Activated CD4-positive, alpha-beta T cell treated with anti-CD3 and anti-CD28 coated beads, Interleukin-2, Interleukin-6, amounts not matched to agents 100 ng/mL and 50 ng/mL, durations not matched to agents 16 hours and 8 hours (primary cell): ENCODE data around the gene EEFSEC.

Experiments
- DNase-seq: peaks from one replicate; pipeline ENCODE4 v3.0.0-alpha.2; 2020

Gene EEFSEC

GRCh38 chr3:128356822-128357221 lies 203.5 kb downstream of the EEFSEC start:
- DNase-seq: no peak

GRCh38 chr3:128357538-128357937 lies 204.3 kb downstream of the EEFSEC start:
- DNase-seq: no peak

GRCh38 chr3:128358156-128358895 lies 205.0 kb downstream of the EEFSEC start:
- no peak for DNase-seq

GRCh38 chr3:128359060-128359664 lies 205.9 kb downstream of the EEFSEC start:
- DNase-seq: no peak

- DNase-seq: no peak
These were observed 206.8 kb downstream of the EEFSEC start for GRCh38 chr3:128359846-128360642.

- no peak for DNase-seq
These were observed 207.5 kb downstream of the EEFSEC start for GRCh38 chr3:128360705-128361271.

- DNase-seq: no peak
These were observed 209.0 kb downstream of the EEFSEC start for GRCh38 chr3:128362026-128362965.

- no peak for DNase-seq
These were observed 211.0 kb downstream of the EEFSEC start for GRCh38 chr3:128364291-128364690.

- no peak for DNase-seq
These were observed 211.6 kb downstream of the EEFSEC start for GRCh38 chr3:128364808-128365360.

- DNase-seq: no peak
These were observed 212.9 kb downstream of the EEFSEC start for GRCh38 chr3:128366136-128366535.

GRCh38 chr3:128366652-128367051 lies 213.4 kb downstream of the EEFSEC start:
- no peak for DNase-seq

GRCh38 chr3:128367221-128367620 lies 213.9 kb downstream of the EEFSEC start:
- DNase-seq: no peak

GRCh38 chr3:128367761-128368160 lies 214.5 kb downstream of the EEFSEC start:
- no peak for DNase-seq

GRCh38 chr3:128368626-128369025 lies 215.3 kb downstream of the EEFSEC start:
- DNase-seq: no peak

GRCh38 chr3:128369121-128369703 lies 215.9 kb downstream of the EEFSEC start:
- no peak for DNase-seq

GRCh38 chr3:128369881-128370642 lies 216.8 kb downstream of the EEFSEC start:
- no peak for DNase-seq

- DNase-seq: peak; percentile 5
These were observed 219.0 kb downstream of the EEFSEC start for GRCh38 chr3:128372281-128372680.

- DNase-seq: no peak
These were observed 219.6 kb downstream of the EEFSEC start for GRCh38 chr3:128372707-128373533.

GRCh38 chr3:128374746-128375445 lies 221.6 kb downstream of the EEFSEC start:
- no peak for DNase-seq
